ENCODE results near the gene CHADL. TPM values are rescaled to one million over a fixed set of nuclear protein-coding genes. Genes with fewer than 3 reads are reported as not detected.

CHADL gene
- total and polyA plus RNA-seq, 2 donors from 2014 or later = 2.7 to 4.8 TPM

DNA sequence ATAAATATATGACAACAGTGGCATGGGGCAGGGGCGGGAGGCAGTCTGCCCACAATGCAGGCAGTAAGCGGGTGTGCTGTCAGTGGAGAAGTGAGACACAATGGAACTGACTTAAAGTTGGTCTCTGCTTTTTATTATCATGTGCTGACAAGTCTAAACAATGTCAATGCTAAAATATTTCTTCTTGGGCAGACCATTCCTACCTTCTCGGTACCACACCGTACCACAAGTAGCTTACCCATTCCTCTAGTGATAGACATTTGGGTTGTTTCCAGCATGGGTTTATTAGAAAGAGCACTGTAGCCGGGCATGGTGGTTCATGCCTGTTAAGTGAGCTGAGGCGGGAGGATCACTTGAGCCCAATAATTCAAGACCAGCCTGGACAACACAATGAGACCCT lies 2.6 kb upstream of the CHADL start:
- FAIRE-seq = no peak

GRCh38 chr22:41242396-41243117 lies 1.8 kb upstream of the CHADL start:
- Histone ChIP-seq H3K4me3 (ENCODE audit: low read length in 3 of 3) (no peak overlapping the region), H3K27ac (ENCODE audit: low read depth in 2 of 2, low read length in 2 of 2) (no peak overlapping the region), H3K36me3 (ENCODE audit: control insufficient read depth in 2 of 3, insufficient read depth in 3 of 3, low read length in 3 of 3) (no peaks in the 10 kb centered on the region), H3K9ac (ENCODE audit: low read length in 3 of 3) (no peak overlapping the region), H3K4me1 (ENCODE audit: control insufficient read depth in 2 of 3, insufficient read depth in 2 of 3, low read depth in 1 of 3, low read length in 3 of 3) (peaks cover 0 to 2% (median 0%) of the 10 kb centered on the region in 3 donors), H3K27me3 (ENCODE audit: control insufficient read depth, insufficient read depth, low read length) (no peaks in the 10 kb centered on the region), H3K9me3 (ENCODE audit: control insufficient read depth in 2 of 3, insufficient read depth in 1 of 3, low read length in 3 of 3) (no peaks in the 10 kb centered on the region)
- no peak for TF ChIP-seq CTCF (IDR thresholded peaks at IDR 0.05; ENCODE audit: borderline replicate concordance, extremely low read depth, insufficient read depth)
- no peak for DNase-seq
- no peak for FAIRE-seq
- intact Hi-C loops (cut with DNase I) = no loop called here

More for the DNA sequence above, 2.6 kb upstream of the CHADL start:
- DNase-seq = no peak
- Histone ChIP-seq H3K27ac (ENCODE audit: low read depth in 2 of 2, low read length in 2 of 2) (no peak overlapping the region), H3K9ac (ENCODE audit: low read length in 3 of 3) (no peak overlapping the region), H3K36me3 (ENCODE audit: control insufficient read depth in 2 of 3, insufficient read depth in 3 of 3, low read length in 3 of 3) (peaks cover 0 to under 1% (median 0%) of the 10 kb centered on the region in 3 donors), H3K9me3 (ENCODE audit: control insufficient read depth in 2 of 3, insufficient read depth in 1 of 3, low read length in 3 of 3) (no peaks in the 10 kb centered on the region), H3K4me3 (ENCODE audit: low read length in 3 of 3) (no peak overlapping the region), H3K4me1 (ENCODE audit: control insufficient read depth in 2 of 3, insufficient read depth in 2 of 3, low read depth in 1 of 3, low read length in 3 of 3) (no peaks in the 10 kb centered on the region), H3K27me3 (ENCODE audit: control insufficient read depth, insufficient read depth, low read length) (no peaks in the 10 kb centered on the region)
- TF ChIP-seq CTCF (IDR thresholded peaks at IDR 0.05; ENCODE audit: borderline replicate concordance, extremely low read depth, insufficient read depth) = no peak
- intact Hi-C loops (cut with DNase I) = no loop called here

- no peak for FAIRE-seq
- intact Hi-C loops (cut with DNase I) = no loop called here
- DNase-seq = no peak
- H3K4me3 ChIP-seq (ENCODE audit: low read length in 3 of 3) = no peak overlapping the region
- peaks cover 0 to 13% (median 0%) of the 10 kb centered on the region in 3 donors for H3K4me1 ChIP-seq (ENCODE audit: control insufficient read depth in 2 of 3, insufficient read depth in 2 of 3, low read depth in 1 of 3, low read length in 3 of 3)
- H3K36me3 ChIP-seq (ENCODE audit: control insufficient read depth in 2 of 3, insufficient read depth in 3 of 3, low read length in 3 of 3) = no peaks in the 10 kb centered on the region
- H3K9ac ChIP-seq (ENCODE audit: low read length in 3 of 3) = no peak overlapping the region
- no peak overlapping the region for H3K27ac ChIP-seq (ENCODE audit: low read depth in 2 of 2, low read length in 2 of 2)
- no peaks in the 10 kb centered on the region for H3K27me3 ChIP-seq (ENCODE audit: control insufficient read depth, insufficient read depth, low read length)
- no peaks in the 10 kb centered on the region for H3K9me3 ChIP-seq (ENCODE audit: control insufficient read depth in 2 of 3, insufficient read depth in 1 of 3, low read length in 3 of 3)
- no peak for TF ChIP-seq CTCF (IDR thresholded peaks at IDR 0.05; ENCODE audit: borderline replicate concordance, extremely low read depth, insufficient read depth)
These were observed 474 bp upstream of the CHADL start for GRCh38 chr22:41241133-41241676.

Data from kidney (tissue), 14 donors.